ENCODE measurements around the gene PRDX2. TPM values are rescaled to one million over a fixed set of nuclear protein-coding genes. Genes with fewer than 3 reads are reported as not detected.

Gene PRDX2
- total and polyA plus RNA-seq, 10 of the 15 experiments (the other 5 are each of a cell fraction or from before 2014, with no cell fraction given): 93.0 to 812 (median 344) TPM

DNA sequence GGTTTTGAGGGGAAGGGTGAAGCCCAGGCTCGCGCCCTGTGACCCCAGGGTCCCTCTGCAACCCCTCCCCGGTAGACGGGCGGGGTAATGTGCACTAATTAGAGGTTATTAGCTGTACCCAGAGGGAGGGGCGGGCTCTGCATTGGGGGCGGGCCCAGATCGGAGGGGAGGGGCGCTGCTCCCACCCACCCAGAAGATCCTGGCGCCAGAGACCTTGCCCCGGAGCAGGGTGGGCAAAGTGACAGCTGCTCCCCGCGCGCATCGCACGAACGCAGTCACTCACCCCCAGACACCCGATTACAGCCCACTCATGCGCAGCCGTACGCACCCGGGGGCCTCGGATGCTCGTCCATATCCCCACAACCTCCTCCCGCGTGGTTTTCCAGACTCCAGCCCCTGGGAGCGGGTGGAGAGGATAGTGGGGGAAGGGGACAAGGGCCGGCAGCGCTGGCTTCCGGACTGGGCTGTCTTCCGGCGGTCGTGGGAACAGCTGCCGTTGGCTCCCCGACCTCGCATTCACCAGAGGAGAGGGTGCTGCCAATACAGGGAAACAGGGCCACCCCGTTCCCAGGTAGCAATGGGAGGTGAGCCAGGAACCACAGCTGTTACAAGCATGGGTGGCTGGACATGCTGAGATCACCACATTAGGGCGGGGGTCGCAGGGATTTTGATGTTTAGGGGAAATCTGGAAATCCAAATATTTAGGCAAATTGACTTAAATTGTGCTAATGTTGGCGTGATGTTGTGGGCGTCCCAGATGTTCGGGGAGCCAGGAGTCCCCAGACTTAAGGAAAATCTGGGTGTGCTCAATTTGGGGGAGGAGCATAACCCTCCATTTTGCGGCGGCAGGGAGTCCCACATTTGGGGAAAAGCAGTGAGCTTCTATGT is 23.3 kb downstream of the PRDX2 start (continued):
- TF ChIP-seq IRF5 (IDR thresholded peaks at IDR 0.05; ENCODE audit: borderline replicate concordance) (no peak), CHD2 (IDR thresholded peaks at IDR 0.05; ENCODE audit: borderline replicate concordance, low read depth, low read length) (peak; percentile 74; the same call in 1 of the 2 replicates), DPF2 (IDR thresholded peaks at IDR 0.05) (0 out of 2 replicates have a peak, but pooled peaks have one; percentile 40), RB1 (IDR thresholded peaks at IDR 0.05; ENCODE audit: borderline replicate concordance) (no peak), CBX5 (IDR thresholded peaks at IDR 0.05; ENCODE audit: low read depth) (no peak), TBL1XR1 (IDR thresholded peaks at IDR 0.05; ENCODE audit: low read depth, low read length) (no peak)

- SMC1A ChIA-PET (ENCODE audit: uncharacterized antibody, unreplicated experiment): interaction anchor here (1.1 to 8.4 kb wide), 6 partner anchors 10 to 121 kb away, joined by 3 to 240 read pairs (median 10); partner anchors contain the start of genes GET3 and JUNB
- in situ Hi-C loops (cut with MboI): no loop called here
- Histone ChIP-seq H3K36me3 (ENCODE audit: control insufficient read depth in 2 of 2, insufficient read depth in 2 of 2, low read length in 1 of 2) (no peaks in the 10 kb centered on the region), H3K4me1 (ENCODE audit: control insufficient read depth, insufficient read depth, low read length) (peaks cover 30% of the 10 kb centered on the region), H3K27me3 (replicated peaks in 1 of 2; ENCODE audit: control insufficient read depth in 2 of 2, insufficient read depth in 2 of 2, low read length in 1 of 2) (no peaks in the 10 kb centered on the region), H3K9me3 (replicated peaks; ENCODE audit: control insufficient read depth, insufficient read depth, low read length) (no peaks in the 10 kb centered on the region), H3K79me2 (ENCODE audit: control insufficient read depth, insufficient read depth, low read length) (peaks cover 9% of the 10 kb centered on the region), H3K27ac (ENCODE audit: control insufficient read depth, insufficient read depth) (peak overlapping the region; percentile 91), H4K20me1 (ENCODE audit: control insufficient read depth, insufficient read depth) (no peaks in the 10 kb centered on the region), H2AFZ (ENCODE audit: control insufficient read depth, low read depth, low read length) (peak overlapping the region; percentile 84), H3K9ac (ENCODE audit: control insufficient read depth, insufficient read depth, low read length) (peak overlapping the region; percentile 94), H3K4me2 (ENCODE audit: control insufficient read depth, insufficient read depth) (peak overlapping the region; percentile 99), H3K4me3 (peak overlapping the region; percentile 76)
- no peak for DNase-seq (ENCODE audit: low read depth, low spot score)
- CTCF ChIA-PET: interaction anchor here (0.7 to 12.1 kb wide), 15 partner anchors 10 to 188 kb away, joined by 3 to 537 read pairs (median 6); partner anchors contain the start of genes CALR, DHPS, JUNB and PRDX2
- no peak for FAIRE-seq
- intact Hi-C loops (cut with micrococcal nuclease; ENCODE audit: unreplicated experiment): loop anchor here (1.0 kb wide), 2 partner anchors 14 to 19 kb away; partner anchors contain the start of gene JUNB
- RAD21 ChIA-PET (ENCODE audit: unreplicated experiment): interaction anchor here (0.6 to 4.8 kb wide), 9 partner anchors 10 to 1209 kb away, joined by 3 to 303 read pairs (median 5); partner anchors contain the start of genes JUNB and RNASEH2A
- ATAC-seq: peak; percentile 68
- 5% methylated on average over 43 of the region's 43 CpGs for WGBS (ENCODE audit: insufficient coverage, insufficient replicate concordance, low lambda C conversion rate, missing lambda C conversion rate)
- BruUV-seq (replicated peaks): TSS peak; percentile 54
- POLR2A ChIA-PET: interaction anchor here (1.0 to 9.3 kb wide), 6 partner anchors 11 to 138 kb away, joined by 3 to 303 read pairs (median 6); partner anchors contain the start of genes DNASE2, JUNB and RNASEH2A
- TF ChIP-seq RAD21 (IDR thresholded peaks at IDR 0.05; ENCODE audit: insufficient read depth, low read depth, low read length) (peak; percentile 89), SP1 (IDR thresholded peaks at IDR 0.05; ENCODE audit: low read depth, low read length) (peak; percentile 22), STAT1 (conservative IDR thresholded peaks at IDR 0.05) (peak; percentile 74; the same call in 1 of the 2 replicates), ZBTB40 (IDR thresholded peaks at IDR 0.05; ENCODE audit: borderline replicate concordance) (no peak), SMC3 (IDR thresholded peaks at IDR 0.05; ENCODE audit: borderline replicate concordance, low read length) (peak; percentile 91), LARP7 (IDR thresholded peaks at IDR 0.05) (0 out of 2 replicates have a peak, but pooled peaks have one; percentile 35), WRNIP1 (IDR thresholded peaks at IDR 0.05; ENCODE audit: borderline replicate concordance, low read depth, low read length) (no peak), IKZF2 (IDR thresholded peaks at IDR 0.05) (peak; percentile 8 to 30; a peak in 3 of 4 replicates)
These were observed 24.2 kb downstream of the PRDX2 start for GRCh38 chr19:12777217-12778016.

Data from GM12878 (cell line).